Measurements from ENCODE around the gene PHF11.

The PHF11 gene

DNA sequence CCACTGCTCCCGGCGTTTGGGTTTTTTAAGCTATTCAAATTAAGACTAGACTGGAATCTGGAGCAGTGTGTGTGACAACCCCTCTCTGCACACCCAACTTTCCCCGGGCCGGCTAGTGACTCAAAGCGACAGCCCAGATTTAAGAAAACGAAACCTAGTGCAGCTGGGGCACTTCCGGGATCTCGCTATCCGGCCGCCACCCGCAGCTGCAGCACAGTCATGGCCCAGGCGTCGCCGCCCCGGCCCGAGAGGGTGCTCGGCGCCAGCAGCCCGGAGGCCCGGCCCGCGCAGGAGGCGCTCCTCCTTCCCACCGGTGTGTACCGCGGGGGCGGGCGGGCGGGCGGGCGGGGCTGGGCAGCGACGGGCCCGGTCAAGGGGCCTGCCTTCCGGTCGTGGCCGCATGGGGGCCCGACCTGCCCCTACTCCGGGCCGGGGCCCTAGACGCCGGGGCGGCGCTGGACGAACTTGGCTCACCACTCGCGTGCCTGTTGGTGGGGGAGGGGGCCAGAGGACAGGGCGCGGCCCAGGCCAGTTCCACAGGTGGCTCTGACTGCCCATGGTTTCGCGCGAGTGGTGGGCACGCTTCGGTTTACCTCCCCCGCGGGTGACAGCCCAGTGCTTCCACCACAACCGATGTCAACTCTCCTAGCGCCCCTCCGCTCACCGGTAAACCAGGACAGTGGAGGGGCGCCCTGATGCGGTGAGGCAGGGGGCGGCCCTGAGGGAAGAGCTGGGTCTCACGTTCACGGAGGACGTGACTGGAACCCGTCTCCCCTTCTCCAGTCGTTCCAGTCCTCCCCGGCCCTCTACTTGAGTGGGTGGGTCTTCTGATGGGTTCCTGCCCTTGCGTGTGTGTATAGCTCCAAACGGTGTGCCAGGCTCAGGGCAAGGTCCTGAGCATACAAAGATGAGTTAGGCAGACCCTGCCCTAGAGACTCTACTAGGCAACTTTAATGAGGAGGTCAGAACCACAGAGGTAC lies at the start of gene PHF11:
Gene PHF11 (plus strand): TSS at position 171 of the 980 bp plus-strand sequence. CDS start 49 bp downstream, at position 220.
- peak within 1 kb of the TSS; percentile 64 to 79 for H3K4me3 ChIP-seq (ENCODE audit: low read length in 2 of 2)
- peak within 1 kb of the TSS; percentile 86 for H3K27ac ChIP-seq (ENCODE audit: low read length)

DNA sequence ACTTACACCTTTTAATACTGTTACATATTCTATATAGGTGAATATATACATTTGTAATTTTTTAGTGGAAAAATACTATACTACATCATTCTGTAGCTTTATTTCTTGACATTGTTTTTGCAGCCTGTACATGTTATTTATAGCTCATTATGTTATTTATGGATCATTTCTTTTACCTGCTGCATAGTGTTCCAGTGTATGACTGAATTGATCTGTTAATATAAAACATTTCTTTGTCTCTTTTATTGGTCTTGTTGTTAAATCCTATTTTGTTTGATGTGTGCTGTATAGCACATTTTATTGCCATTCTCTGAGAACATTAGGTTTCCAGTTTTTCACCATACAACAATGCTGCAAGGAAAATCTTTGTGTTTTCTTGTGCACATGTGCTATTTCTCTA lies 49.3 kb upstream of the PHF11 start:
- Histone ChIP-seq H3K27ac (ENCODE audit: low read length) (no peak overlapping the region), H3K4me3 (ENCODE audit: low read length in 2 of 2) (no peak overlapping the region), H3K27me3 (ENCODE audit: control insufficient read depth in 1 of 2, insufficient read depth in 2 of 2, low read length in 2 of 2) (no peaks in the 10 kb centered on the region), H3K36me3 (ENCODE audit: control insufficient read depth in 2 of 2, insufficient read depth in 2 of 2, low read length in 2 of 2) (no peaks in the 10 kb centered on the region), H3K4me1 (ENCODE audit: control insufficient read depth, insufficient read depth, low read length) (peaks cover 3% of the 10 kb centered on the region), H3K9ac (ENCODE audit: low read length in 2 of 2) (no peak overlapping the region), H3K9me3 (ENCODE audit: control insufficient read depth in 2 of 2, low read length in 2 of 2) (no peaks in the 10 kb centered on the region)

More for the DNA sequence above, at the start of gene PHF11:
- peak within 1 kb of the TSS; percentile 75 to 80 for H3K9ac ChIP-seq (ENCODE audit: low read length in 2 of 2)
- no peaks in the 10 kb centered on the region for H3K9me3 ChIP-seq (ENCODE audit: control insufficient read depth in 2 of 2, low read length in 2 of 2)
- H3K36me3 ChIP-seq (ENCODE audit: control insufficient read depth in 2 of 2, insufficient read depth in 2 of 2, low read length in 2 of 2): no peaks in the 10 kb centered on the region
- peaks cover 4% of the 10 kb centered on the region for H3K4me1 ChIP-seq (ENCODE audit: control insufficient read depth, insufficient read depth, low read length)
- H3K27me3 ChIP-seq (ENCODE audit: control insufficient read depth in 1 of 2, insufficient read depth in 2 of 2, low read length in 2 of 2): no peaks in the 10 kb centered on the region

DNA sequence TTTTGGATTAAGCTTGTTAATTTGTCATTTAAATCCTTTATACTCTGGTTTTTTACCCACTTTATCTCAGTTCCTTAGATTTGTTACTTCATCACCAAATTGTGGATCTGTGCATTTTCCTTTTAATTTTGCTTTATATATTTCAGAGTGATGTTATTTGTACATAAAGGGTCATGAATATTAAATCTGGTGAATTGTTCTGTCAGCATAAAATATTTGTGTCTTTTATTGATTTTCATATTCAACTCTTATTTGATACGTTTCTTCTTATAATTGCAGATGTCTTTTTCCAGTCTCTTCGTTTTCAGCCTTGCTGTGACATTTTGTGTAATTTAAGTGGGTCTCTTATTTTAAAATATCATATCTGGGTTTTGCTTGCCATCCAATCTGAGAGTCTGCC lies 47.0 kb upstream of the PHF11 start:
- Histone ChIP-seq H3K27me3 (ENCODE audit: control insufficient read depth in 1 of 2, insufficient read depth in 2 of 2, low read length in 2 of 2) (no peaks in the 10 kb centered on the region), H3K9ac (ENCODE audit: low read length in 2 of 2) (no peak overlapping the region), H3K36me3 (ENCODE audit: control insufficient read depth in 2 of 2, insufficient read depth in 2 of 2, low read length in 2 of 2) (no peaks in the 10 kb centered on the region), H3K27ac (ENCODE audit: low read length) (no peak overlapping the region), H3K4me1 (ENCODE audit: control insufficient read depth, insufficient read depth, low read length) (peaks cover 3% of the 10 kb centered on the region), H3K9me3 (ENCODE audit: control insufficient read depth in 2 of 2, low read length in 2 of 2) (no peaks in the 10 kb centered on the region), H3K4me3 (ENCODE audit: low read length in 2 of 2) (no peak overlapping the region)

DNA sequence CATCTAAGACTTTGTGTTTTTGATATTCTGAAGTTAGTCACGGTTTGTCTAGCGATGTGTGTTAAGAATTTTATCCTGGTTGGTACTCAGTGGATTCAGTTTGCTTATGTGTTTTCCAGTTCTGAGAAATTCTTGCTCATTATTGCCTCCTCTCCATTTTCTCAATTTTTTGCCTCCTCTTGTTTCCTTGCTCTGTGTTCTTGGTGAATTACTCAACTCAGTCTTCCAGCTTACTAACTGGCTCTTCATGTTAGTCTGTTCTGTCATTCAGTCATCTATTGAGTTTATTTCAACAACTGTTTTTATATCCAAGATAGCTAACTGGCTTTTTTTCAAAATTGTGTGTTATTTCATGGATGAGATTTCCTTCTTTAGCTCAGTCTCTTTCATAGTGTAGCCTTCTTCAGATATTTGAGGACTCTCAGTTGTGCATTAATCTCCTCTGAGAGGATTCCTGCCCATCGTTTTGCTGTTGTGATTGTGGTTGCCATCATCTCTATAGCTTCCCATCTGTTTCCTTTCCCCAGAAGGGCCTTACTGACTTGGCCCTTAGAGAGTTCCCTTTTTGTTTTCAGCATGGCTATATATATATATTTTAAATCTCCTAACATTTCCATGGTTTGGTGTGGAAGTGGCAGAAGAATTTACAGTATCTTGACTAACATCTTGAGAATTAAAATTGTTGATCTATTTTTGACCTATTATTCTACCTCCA lies 45.5 kb upstream of the PHF11 start:
- Histone ChIP-seq H3K9me3 (ENCODE audit: control insufficient read depth in 2 of 2, low read length in 2 of 2) (no peaks in the 10 kb centered on the region), H3K4me3 (ENCODE audit: low read length in 2 of 2) (no peak overlapping the region), H3K27me3 (ENCODE audit: control insufficient read depth in 1 of 2, insufficient read depth in 2 of 2, low read length in 2 of 2) (no peaks in the 10 kb centered on the region), H3K4me1 (ENCODE audit: control insufficient read depth, insufficient read depth, low read length) (peaks cover 3% of the 10 kb centered on the region), H3K36me3 (ENCODE audit: control insufficient read depth in 2 of 2, insufficient read depth in 2 of 2, low read length in 2 of 2) (no peaks in the 10 kb centered on the region), H3K9ac (ENCODE audit: low read length in 2 of 2) (no peak overlapping the region), H3K27ac (ENCODE audit: low read length) (no peak overlapping the region)

DNA sequence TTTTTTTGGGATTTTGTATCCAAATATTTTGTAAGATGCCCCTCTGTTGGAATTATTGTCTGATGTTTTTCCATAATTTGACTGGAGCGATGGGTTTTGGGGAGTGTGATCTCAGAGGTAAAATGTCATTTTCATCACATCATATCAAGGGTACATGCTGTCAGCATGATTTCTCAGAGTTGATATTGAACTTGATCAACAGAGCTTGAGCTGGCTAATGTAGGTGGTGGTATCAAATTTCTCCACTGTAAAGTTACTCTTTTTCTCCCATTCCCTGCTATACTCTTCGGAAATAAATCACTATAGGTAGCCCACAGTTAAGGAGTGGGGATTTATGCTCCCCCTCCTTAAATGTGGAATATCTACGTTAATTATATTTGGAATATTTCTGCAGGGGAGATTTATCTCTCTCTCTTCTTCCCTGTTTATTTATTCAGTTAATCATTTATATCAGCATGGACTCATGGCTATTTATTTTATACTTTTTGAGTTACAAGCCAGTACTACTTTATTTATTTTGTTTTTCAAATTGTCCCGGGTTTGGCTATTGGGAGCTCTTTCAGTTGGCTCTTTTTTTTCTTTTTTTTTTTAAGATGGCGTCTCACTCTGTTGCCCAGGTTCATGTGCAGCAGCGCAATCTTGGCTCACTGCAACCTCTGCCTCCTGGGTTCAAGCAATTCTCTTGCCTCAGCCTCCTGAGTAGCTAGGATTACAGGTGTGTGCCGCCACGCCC lies 42.9 kb upstream of the PHF11 start:
- H3K36me3 ChIP-seq (ENCODE audit: control insufficient read depth in 2 of 2, insufficient read depth in 2 of 2, low read length in 2 of 2): no peaks in the 10 kb centered on the region
- no peaks in the 10 kb centered on the region for H3K9me3 ChIP-seq (ENCODE audit: control insufficient read depth in 2 of 2, low read length in 2 of 2)
- H3K27ac ChIP-seq (ENCODE audit: low read length): no peak overlapping the region
- H3K27me3 ChIP-seq (ENCODE audit: control insufficient read depth in 1 of 2, insufficient read depth in 2 of 2, low read length in 2 of 2): no peaks in the 10 kb centered on the region
- H3K9ac ChIP-seq (ENCODE audit: low read length in 2 of 2): no peak overlapping the region
- no peak overlapping the region for H3K4me3 ChIP-seq (ENCODE audit: low read length in 2 of 2)
- H3K4me1 ChIP-seq (ENCODE audit: control insufficient read depth, insufficient read depth, low read length): peaks cover 3% of the 10 kb centered on the region

DNA sequence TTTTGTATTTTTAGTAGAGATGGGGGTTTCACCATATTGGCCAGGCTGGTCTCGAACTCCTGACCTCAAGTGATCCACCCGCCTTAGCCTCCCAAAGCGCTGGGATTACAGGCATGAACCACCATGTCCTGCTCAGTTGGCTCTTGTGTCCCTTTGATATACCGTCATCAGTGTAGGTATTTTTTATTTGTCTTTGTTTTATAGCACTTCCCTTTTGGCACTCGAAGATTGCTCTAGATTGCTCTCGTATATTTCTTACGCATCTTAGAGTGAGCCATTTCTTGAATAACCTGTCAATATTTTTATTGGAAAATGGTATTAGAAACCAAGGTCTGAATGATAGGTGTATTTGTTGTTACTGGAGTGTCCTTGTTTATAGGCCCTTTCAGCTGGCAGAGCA lies 42.3 kb upstream of the PHF11 start:
- H3K27ac ChIP-seq (ENCODE audit: low read length): no peak overlapping the region
- no peaks in the 10 kb centered on the region for H3K36me3 ChIP-seq (ENCODE audit: control insufficient read depth in 2 of 2, insufficient read depth in 2 of 2, low read length in 2 of 2)
- H3K9ac ChIP-seq (ENCODE audit: low read length in 2 of 2): no peak overlapping the region
- no peaks in the 10 kb centered on the region for H3K9me3 ChIP-seq (ENCODE audit: control insufficient read depth in 2 of 2, low read length in 2 of 2)
- H3K4me3 ChIP-seq (ENCODE audit: low read length in 2 of 2): no peak overlapping the region
- H3K27me3 ChIP-seq (ENCODE audit: control insufficient read depth in 1 of 2, insufficient read depth in 2 of 2, low read length in 2 of 2): no peaks in the 10 kb centered on the region
- H3K4me1 ChIP-seq (ENCODE audit: control insufficient read depth, insufficient read depth, low read length): peaks cover 3% of the 10 kb centered on the region

DNA sequence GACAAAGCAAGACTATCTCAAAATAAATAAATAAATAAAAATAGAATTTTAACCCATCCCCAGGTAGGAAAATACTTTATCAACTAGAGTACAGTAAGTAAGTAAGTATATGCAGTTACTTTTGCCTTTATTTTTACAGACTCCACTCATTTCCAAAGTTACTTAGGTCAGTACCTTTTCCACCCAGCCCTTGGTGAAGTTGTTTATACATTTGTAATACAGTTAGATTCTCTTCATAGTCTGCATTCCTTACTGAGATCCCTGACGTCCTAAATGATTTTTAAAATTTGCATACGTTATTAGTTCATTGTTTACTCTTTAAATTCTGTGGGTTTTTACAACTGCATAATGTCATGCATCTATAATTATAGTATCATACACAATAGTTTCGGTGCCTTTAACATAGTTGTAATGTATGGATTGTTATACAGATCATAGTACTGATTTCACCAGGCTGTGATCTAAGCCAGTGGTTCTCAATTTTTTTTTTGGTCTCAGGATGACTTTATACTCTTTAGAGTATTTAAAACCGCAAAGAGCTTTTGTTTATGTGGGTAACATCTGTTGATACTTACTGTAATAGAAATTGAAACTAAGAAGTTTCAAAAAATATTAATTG lies 41.3 kb upstream of the PHF11 start:
- peak overlapping the region in 1 of 2 donors; percentile 9 for H3K9ac ChIP-seq (ENCODE audit: low read length in 2 of 2)
- peaks cover 3% of the 10 kb centered on the region for H3K4me1 ChIP-seq (ENCODE audit: control insufficient read depth, insufficient read depth, low read length)
- H3K9me3 ChIP-seq (ENCODE audit: control insufficient read depth in 2 of 2, low read length in 2 of 2): no peaks in the 10 kb centered on the region
- no peaks in the 10 kb centered on the region for H3K27me3 ChIP-seq (ENCODE audit: control insufficient read depth in 1 of 2, insufficient read depth in 2 of 2, low read length in 2 of 2)
- no peak overlapping the region for H3K27ac ChIP-seq (ENCODE audit: low read length)
- no peaks in the 10 kb centered on the region for H3K36me3 ChIP-seq (ENCODE audit: control insufficient read depth in 2 of 2, insufficient read depth in 2 of 2, low read length in 2 of 2)
- H3K4me3 ChIP-seq (ENCODE audit: low read length in 2 of 2): peak overlapping the region in 1 of 2 donors; percentile 27

DNA sequence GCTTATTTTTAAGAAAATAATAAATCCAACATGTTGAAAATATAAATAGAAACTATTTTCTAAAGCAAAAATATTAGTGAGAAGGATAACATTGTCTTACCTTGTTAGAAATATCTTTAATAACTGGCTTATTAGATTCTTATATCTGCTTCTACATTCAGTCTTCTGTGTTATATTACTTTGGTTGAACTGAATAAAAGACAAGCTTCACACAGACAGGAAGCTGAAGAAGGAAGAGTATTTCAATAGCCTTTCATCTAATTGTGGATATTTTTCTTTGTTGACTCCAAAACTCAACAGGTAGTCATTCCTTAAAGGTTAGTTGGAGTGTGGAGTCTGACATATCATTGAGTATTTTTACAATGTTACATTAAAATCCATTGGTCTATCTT lies 40.8 kb upstream of the PHF11 start:
- Histone ChIP-seq H3K27me3 (ENCODE audit: control insufficient read depth in 1 of 2, insufficient read depth in 2 of 2, low read length in 2 of 2) (no peaks in the 10 kb centered on the region), H3K9me3 (ENCODE audit: control insufficient read depth in 2 of 2, low read length in 2 of 2) (no peaks in the 10 kb centered on the region), H3K36me3 (ENCODE audit: control insufficient read depth in 2 of 2, insufficient read depth in 2 of 2, low read length in 2 of 2) (no peaks in the 10 kb centered on the region), H3K4me1 (ENCODE audit: control insufficient read depth, insufficient read depth, low read length) (peaks cover 3% of the 10 kb centered on the region), H3K4me3 (ENCODE audit: low read length in 2 of 2) (no peak overlapping the region), H3K27ac (ENCODE audit: low read length) (no peak overlapping the region), H3K9ac (ENCODE audit: low read length in 2 of 2) (no peak overlapping the region)

DNA sequence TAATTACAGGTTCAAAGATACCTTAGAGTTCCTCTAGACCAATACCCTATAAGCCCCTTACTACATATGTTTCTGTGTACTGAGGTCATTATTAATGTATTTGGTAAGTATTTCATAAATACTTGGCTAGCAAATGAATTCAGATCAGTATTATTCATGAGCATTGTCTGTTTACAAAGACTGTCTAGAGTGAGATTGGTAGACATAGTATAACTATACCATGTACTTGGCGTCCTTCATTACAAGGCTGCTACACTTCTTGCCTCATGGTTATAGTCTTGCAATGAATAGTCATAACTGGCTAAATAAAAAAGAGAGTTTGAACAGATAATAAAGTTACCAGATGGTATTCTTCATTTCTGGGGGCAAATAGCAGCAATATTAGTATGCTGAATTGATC lies 39.6 kb upstream of the PHF11 start:
- Histone ChIP-seq H3K9ac (ENCODE audit: low read length in 2 of 2) (no peak overlapping the region), H3K36me3 (ENCODE audit: control insufficient read depth in 2 of 2, insufficient read depth in 2 of 2, low read length in 2 of 2) (peaks cover 0 to 5% of the 10 kb centered on the region in 2 donors), H3K27me3 (ENCODE audit: control insufficient read depth in 1 of 2, insufficient read depth in 2 of 2, low read length in 2 of 2) (no peaks in the 10 kb centered on the region), H3K4me3 (ENCODE audit: low read length in 2 of 2) (no peak overlapping the region), H3K4me1 (ENCODE audit: control insufficient read depth, insufficient read depth, low read length) (peaks cover 3% of the 10 kb centered on the region), H3K9me3 (ENCODE audit: control insufficient read depth in 2 of 2, low read length in 2 of 2) (no peaks in the 10 kb centered on the region), H3K27ac (ENCODE audit: low read length) (no peak overlapping the region)

DNA sequence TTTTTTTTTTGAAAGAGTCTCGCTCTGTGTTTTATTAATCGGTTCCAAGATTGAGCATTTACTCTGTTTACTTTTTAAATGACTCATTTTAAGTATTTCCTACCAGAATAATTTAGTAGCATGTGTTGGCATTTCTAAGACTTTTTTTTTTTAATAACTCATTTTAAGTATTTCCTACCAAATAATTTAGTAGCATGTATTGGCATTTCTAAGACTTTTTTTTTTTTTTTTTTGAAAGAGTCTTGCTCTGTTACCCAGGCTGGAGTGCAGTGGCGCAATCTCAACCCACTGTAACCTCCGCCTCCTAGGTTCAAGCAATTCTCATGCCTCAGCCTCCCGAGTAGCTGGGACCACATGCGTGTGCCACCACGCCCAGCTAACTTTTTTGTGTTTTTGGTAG lies 38.5 kb upstream of the PHF11 start:
- H3K4me1 ChIP-seq (ENCODE audit: control insufficient read depth, insufficient read depth, low read length): peaks cover 3% of the 10 kb centered on the region
- no peaks in the 10 kb centered on the region for H3K27me3 ChIP-seq (ENCODE audit: control insufficient read depth in 1 of 2, insufficient read depth in 2 of 2, low read length in 2 of 2)
- no peak overlapping the region for H3K9ac ChIP-seq (ENCODE audit: low read length in 2 of 2)
- no peak overlapping the region for H3K27ac ChIP-seq (ENCODE audit: low read length)
- H3K9me3 ChIP-seq (ENCODE audit: control insufficient read depth in 2 of 2, low read length in 2 of 2): no peaks in the 10 kb centered on the region
- H3K4me3 ChIP-seq (ENCODE audit: low read length in 2 of 2): no peak overlapping the region
- H3K36me3 ChIP-seq (ENCODE audit: control insufficient read depth in 2 of 2, insufficient read depth in 2 of 2, low read length in 2 of 2): peaks cover 8 to 9% of the 10 kb centered on the region in 2 donors

Measured in stomach smooth muscle (tissue), 2 donors.